Sciatic nerve (tissue), 2 donors: ENCODE data around the gene MRPL36. TPM values are rescaled to one million over a fixed set of nuclear protein-coding genes. Genes with fewer than 3 reads are reported as not detected.

Source experiments
- ATAC-seq: fragments of 200-7000 bp; cut with Tn5 transposase; one replicate; pipeline ENCODE4 v1.9.1; 2020; ENCODE audit warnings: mild to moderate bottlenecking, moderate library complexity
- DNase-seq: peaks from one replicate; pipeline ENCODE4 v3.0.0-alpha.2; 2020; ENCODE audit warnings: low spot score
- intact Hi-C: fragments of 100-400 bp; cut with DNase I; formaldehyde crosslinking; loops from one replicate; pipeline ENCODE4 v1.14.2; 2022
- total RNA-seq: library from RNA; stranded (reverse); fragmentation: NEBNext Ultra II Directional; extraction: Animal tissue kit (Norgen Biotek cat#: 25700); gene quantifications from one replicate; pipeline ENCODE4 v1.2.1, GENCODE V29; 2021
- donor health status: DM: no; HTN: no; CAD: no.
- donor health status: DM: no; HTN: no; CAD: no.

The MRPL36 gene
- total RNA-seq, 1 donor from 2014 or later, result 28.4 TPM

DNA sequence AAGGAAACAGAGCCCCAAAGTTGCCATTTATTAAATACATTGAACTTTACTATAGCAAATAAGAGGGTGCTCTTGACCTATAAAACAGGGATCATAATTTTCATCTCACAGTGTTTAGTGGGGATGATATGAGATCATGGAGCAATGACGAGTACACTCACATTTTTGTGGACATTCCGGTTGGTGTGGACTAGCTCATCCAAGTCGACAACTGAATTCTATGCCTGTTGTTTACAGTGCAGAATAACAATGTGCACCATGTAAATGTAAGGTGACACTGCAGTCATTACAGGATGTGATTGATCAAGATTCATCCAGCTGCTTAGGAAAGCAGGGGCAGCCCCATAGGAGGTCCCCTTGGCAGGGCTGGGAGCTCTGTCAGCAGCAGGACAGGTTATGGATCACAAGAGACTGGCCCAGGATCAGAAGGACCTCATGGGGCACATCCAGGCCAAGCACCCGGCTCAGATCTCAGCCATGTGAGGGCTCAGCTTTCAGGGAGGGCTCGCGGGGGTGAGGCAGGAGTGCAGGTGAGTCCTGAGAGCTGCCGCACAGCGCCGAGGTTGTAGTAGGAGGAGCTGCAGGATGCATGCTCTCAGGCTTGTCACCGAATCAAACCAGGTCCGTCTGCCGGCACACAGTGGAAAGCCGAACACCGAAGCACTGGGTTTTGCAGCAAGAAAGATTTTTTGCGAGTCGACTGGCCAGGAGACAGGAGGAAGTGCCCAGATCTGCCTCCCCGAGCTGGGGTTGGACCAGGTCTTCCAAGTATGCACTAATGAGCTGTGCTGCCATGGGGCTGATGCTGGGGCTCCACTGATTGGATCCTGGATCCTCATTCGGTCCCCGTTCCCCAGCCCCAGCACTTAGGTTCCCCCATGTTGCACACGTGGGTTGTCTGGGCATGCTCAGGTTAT lies 28.2 kb downstream of the MRPL36 start:
- intact Hi-C loops, result no loop called here
- DNase-seq (no peak), ATAC-seq (no peak)

DNA sequence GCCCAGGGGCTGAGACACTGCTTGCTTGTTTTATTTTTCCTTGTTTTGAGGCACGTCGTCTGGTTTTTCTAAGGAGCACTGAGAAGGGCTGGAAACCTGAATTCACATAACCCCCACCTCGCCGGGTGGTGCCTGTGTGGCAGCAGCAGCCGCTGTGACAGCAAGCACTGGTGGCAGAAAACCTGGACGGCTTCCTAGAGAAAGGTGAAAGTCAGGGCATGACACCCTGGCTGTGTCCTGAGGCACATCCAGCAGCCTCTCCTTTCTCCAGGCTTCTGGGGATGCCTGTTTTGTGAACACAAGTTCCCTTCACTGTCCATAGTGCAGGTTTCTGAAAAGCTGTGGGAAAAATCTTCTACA lies 29.2 kb downstream of the MRPL36 start:
- no peak for ATAC-seq
- intact Hi-C loops, result no loop called here
- DNase-seq, result no peak

DNA sequence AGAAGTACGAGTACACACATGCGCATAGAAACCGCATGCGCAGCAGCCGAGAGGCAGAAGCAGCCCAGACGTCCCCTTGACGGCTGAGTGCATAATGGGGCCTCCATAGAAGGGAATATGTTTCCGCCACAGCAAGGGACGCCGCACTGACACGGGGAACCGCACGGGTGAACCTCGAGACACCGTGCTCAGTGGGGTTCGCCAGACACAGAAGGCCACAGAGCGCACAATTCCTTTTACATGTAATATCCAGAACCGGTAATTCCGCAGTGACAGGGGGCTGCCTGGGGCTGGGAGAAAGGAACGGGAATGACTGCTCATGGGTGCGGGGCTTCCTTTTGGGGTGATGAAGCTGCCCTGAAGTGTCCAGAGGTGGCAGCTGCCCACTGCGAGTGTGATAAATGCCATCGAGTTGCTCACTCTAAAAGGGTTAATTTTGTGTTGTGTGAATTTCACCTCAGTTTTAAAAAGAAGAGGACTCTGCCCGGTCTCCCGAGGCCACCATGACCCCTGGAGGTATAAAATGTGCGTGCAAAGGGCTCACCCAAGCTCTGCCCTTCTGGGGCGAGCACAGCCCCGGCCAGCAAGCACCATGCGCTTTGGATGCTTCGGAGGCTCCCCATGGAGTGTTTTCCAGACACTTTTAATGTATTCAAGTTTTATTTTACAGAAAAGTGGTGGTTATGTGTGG lies 29.7 kb downstream of the MRPL36 start:
- no peak for DNase-seq

DNA sequence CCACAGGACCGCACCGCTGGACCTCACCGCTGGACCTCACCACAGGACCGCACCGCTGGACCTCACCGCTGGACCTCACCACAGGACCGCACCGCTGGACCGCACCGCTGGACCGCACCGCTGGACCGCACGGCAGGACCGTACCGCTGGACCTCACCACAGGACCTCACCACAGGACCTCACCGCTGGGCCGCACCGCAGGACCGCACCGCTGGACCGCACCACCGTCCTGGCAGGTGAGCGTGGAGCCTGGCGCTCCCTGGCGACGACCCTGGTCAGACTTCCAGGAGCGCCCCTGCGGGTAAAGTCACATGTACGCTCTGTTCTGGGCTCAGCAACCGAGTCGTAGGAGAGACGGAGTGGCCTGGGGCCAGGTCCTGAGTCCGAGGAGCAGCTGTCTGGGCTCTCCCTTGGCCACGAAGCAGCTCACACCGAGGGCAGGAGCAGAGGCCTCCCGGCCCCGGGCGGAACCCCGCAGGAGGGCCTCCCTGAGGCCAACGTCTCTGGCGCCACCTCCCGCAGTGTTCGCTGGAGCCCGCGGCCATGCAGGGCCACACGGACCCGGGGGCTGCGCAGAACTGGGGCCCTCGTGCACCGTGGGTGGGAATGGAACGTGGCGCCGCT lies 30.5 kb downstream of the MRPL36 start:
- intact Hi-C loops, result no loop called here
- no peak for ATAC-seq
- DNase-seq, result no peak

More for the DNA sequence above, 29.7 kb downstream of the MRPL36 start:
- ATAC-seq, result no peak
- intact Hi-C loops, result no loop called here

DNA sequence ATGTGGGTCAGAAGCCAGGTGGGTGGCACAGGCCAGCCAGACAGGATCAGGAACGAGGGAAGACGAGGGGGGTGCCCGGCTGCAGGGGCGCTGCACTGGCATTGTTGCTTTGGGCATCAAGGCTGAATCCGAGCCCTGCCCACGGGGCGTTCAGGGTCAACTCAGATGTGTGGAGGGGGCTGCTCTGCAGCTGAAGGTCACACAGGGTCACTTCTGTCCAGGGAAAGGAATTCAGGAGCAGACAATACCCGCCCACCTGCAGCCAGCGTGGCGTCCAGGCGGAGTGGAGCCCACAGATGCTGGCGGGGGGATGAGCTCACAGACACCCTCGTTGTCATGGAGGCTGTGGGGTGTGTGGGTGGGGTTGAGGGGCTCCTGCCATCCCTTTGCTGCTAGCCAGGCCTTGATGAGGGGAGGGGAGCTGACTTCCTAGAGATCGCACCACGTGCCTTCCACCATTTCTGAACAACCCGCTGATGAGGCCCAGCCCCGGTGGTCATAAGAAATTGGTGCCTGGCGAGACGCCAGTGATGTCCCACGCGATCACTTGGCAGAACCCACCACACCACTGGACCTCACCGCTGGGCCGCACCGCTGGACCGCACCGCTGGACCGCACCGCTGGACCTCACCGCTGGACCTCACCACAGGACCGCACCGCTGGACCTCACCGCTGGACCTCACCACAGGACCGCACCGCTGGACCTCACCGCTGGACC lies 31.2 kb downstream of the MRPL36 start:
- DNase-seq, result no peak
- intact Hi-C loops, result no loop called here
- no peak for ATAC-seq

DNA sequence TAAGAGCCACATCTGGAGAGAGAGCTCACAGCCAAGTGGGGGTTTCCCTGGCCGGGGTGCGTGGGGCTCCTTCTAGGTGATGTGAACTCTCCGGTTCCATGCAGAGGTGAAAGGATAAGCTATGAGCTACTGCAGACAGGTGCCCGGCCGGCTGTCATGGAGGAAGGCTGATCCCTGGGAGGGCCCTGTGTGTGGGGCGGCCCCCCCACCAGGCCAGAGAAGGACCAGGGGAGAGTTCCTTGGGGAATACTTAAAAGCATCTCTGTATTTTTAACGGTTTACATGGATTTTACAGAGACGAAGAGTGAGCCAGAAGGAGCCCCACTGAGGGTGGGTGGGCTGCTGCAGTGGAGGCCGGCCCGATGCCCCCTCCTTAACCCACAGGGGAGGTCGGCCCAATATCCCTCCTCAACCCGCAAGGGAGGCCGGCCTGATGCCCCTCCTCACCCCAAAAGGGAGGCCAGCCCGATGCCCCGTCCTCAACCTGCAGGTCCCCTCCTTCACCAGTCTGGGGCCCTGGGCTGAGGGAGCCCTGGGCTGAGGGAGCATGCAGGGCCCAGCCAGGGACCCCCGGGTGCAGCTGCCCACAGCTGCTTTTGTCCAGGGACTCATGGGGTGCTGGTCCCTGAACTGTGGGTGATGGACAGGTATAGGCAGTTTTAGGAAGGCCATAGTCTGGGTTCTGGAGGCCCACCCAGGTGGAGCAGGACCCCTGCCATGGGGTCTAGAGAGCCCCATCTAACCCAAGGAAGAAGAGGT lies 31.9 kb downstream of the MRPL36 start:
- intact Hi-C loops, result no loop called here
- DNase-seq (no peak), ATAC-seq (no peak)

DNA sequence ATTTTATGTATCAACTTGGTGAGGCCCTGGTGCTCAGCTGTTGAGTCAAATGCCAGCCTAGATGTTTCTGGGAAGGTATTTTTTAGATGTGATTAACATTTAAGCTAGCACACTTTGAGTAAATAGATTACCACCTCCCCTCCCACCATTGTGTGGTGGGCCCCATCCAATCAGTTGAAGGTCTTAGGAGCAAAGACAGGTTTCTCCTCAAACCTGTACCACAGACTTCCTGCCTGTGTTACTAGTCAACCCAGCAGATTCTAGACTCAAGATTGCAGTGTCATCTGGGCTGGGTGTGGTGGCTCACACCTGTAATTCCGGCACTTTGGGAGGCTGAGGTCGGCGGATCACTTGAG lies 33.8 kb downstream of the MRPL36 start:
- ATAC-seq (no peak), DNase-seq (peak; percentile 8)
- intact Hi-C loops, result no loop called here

DNA sequence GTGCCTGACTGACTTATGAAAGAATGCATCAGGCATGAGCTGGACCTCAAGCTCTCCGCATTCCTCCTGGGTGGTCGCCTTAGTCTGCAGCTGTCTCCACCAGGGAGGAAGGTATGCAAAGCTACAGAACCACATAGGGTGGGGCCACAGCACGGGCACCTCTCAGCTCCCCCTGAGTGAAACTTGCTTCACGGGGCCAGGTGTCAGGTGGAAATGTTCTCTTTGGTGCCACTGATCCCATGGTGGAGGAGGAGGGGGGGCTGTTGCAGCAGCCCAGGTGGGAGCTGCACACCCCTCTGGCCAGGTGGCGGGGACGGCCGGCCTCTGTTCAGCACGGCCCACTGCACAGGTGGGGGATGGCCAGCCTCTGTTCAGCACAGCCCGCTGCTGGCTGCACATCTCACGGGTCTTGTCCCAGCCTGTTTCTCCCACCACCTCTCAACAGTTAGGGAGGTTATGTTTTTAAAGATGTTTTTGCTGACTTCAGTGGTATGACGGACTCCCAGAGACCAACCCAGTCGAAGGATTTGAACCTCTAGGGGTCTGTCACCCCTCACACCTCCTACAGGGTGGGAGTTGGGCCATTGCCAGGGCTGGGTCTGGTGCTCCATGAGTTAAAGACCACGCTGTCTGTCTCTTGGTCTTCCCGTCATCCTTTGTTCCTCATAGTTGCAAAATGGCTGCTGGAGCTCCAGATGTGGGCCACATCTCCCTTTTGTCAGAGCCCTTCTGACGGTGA lies 34.3 kb downstream of the MRPL36 start:
- peak; percentile 34 for DNase-seq
- intact Hi-C loops, result no loop called here

DNA sequence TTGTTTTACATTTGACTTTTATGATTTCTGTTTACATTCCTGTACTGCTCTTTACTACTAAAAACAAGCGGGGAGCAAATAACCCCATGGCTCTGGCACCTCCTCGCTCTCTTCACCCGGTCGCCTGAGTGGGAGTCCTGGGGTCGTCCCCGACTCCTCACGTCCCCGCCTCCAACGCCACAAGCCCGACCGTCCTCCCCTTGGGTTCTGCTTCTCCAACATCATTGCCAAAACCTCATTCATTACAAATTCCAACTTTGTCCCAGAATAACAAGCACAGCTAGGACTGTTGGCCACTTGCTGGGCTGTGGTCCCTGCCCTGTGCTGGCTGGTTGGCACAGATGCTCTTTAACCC lies 35.1 kb downstream of the MRPL36 start:
- DNase-seq, result peak; percentile 31
- intact Hi-C loops, result no loop called here

More for the DNA sequence above, 34.3 kb downstream of the MRPL36 start:
- no peak for ATAC-seq

DNA sequence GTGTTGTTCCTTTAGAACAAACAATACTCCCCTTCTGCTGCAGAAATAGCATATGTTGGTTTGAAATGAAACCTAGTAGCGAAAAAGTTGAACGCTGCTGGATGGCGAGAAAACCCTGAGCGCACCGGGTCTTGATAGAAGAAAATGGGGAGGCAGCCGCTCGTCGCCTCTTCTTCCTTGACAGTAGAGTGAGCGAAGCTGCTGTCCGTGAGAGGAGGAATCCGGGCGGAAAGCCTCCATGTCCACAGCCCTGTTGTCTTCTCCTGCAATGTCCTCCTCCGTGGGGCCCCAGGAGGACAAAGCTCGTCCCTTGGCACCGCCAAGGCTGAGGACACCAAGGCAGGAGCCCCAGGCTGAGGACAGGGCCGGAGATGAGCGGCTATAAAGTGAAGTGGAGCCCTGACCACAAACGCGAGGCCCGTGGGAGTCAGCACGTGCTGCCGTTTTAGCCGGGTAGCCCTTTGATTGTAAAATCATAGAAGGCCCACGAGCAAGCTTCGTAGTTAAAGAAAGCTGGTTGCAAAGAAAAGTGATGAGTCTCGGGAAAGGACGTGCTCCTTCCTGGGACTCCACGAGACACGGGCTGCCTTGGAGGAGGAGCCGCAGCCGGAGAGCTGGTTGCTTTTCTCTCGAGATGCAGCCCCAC lies 35.6 kb downstream of the MRPL36 start:
- DNase-seq, result peak; percentile 46
- no peak for ATAC-seq
- intact Hi-C loops, result no loop called here

More for the DNA sequence above, 35.1 kb downstream of the MRPL36 start:
- no peak for ATAC-seq

DNA sequence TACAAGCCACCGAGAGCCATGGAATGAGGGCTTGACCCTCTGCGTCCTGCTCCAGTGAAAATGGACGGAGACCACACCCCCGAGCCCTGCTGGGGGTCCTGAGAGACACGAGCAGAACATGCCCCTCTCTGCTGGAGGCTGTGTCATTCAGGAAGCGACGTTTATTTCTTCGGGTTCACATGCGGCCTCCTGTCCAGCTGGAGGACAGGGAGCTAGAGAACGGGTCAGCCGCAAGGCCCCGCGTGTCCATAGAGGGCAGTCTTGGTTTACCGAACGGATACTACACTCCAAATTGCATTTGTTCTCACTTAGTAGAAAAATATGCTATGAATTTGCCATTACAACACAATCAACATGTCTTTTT lies 36.1 kb downstream of the MRPL36 start:
- intact Hi-C loops, result no loop called here
- DNase-seq, result peak; percentile 59
- peak; percentile 79 for ATAC-seq

DNA sequence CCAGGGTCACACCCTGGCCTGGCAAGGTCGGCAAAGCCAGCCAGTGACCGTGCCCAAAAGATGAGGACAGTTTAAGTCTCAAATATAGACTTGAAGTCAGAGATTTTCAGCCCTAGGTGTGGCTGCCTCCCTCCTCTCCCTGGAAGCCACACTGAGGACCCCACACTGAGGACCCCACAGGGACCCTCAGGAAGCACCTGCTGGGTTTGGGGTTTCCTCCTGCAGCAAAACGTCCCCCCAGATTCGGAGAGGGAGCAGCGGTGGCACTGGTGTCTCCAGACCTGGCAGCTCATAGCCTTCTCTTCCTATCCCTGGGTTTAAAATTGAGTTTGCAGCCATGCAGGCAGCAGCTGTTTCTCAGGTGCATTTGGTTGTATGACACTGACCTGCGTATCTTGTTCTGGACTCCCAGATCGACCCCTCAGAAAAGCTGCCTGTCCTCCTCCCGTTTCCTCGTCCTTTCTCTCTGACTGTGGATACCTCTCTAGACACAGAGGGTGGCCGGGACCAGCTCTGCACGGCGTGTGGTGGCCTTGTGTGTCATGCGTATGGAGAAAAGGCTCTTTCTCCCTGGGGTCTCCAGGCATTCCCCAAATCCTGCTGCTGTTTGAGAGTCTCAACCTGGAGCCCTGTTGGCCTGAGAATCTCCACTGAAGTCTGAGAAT lies 36.6 kb downstream of the MRPL36 start:
- peak; percentile 21 for DNase-seq
- intact Hi-C loops, result no loop called here
- ATAC-seq, result no peak

DNA sequence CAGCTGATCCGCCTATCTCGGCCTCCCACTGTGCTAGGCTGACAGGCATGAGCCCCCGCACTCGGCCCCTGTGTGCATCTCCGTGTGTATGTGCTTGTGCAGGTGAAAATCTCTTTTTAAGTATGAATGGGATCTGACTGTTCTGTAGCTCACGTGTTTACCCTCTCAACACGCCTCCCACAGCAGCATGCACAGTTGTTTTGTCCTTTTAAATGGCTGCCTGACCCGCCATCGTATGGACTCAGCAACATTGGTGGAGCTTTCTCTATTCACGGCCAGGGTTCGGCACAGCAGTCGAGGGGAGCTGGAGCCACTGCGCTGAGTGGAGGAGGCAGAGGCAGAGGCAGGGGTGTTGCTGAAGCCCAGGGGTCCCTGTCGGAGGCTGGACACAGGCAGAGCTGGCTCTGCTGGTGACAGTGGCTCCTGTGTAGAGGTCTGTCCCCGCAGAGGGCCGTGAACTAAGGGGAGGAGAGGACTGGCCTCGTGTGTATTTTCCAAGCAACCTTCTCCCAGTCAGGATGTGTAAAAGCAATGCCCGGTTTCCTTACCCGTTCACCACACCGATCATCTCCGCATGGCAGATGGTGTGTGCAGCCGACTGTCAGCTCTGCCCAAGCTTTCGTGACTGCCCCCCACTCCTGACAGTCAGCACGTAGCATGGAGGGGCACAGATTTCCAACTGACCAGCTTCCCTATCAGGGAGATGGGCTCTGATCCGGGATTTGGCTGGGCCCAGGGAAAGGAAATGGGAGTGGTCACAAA lies 37.3 kb downstream of the MRPL36 start:
- intact Hi-C loops, result no loop called here
- no peak for ATAC-seq
- peak; percentile 33 for DNase-seq

DNA sequence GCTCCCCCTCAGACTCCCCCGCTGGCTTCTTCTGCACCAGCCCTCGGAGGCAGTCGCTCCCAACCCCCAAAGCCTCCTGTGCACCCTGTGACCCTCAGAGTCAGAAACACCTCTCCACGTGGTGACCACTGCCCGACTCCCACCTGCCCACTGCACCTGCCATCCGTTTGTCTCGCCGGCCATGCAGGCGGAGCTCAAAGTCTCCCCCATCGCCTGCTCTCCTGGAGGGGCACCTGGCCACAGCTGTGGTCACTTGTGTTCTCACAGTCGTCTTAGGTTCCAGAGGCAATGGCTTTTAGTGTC lies 38.2 kb downstream of the MRPL36 start:
- DNase-seq, result peak; percentile 13
- intact Hi-C loops, result no loop called here
- ATAC-seq, result no peak

DNA sequence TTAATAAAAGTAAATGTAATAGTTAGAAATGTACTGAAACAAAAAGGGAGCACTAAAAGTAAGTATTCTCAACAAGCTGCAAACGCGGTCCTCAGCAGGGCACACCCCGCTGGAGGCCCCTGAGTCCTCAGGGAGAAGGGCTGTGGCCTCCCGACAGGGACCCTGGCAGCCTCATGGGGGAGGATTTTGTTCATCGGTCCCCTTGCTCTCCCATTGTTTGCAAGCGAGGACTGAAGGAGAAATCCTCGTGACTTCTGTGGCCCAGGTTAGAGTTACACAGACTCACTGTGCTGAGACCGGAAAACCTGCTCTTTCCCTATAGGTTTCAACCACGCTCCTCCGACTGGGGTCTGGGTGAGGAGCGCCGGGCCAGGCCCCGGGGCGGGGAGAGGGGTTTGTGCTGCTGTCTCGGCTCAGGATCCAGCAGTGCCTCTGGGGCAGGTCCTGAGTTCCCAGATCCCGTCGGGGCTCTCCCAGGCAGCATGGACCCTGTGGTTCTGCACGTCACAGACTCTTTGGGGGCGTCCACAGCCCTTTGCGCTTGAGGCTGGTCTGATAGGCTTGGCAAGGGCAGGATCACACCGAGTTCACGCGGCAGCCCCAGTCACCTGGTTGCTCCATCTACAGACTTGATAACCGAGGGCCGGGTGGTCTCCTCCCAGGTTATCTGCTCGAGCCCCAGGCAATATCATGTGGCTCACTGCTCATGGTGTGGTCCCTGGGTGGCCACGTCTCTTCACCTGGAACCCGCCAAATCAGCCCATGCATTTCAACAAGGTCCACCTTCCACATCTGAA lies 38.8 kb downstream of the MRPL36 start:
- ATAC-seq (no peak), DNase-seq (peak; percentile 43)
- intact Hi-C loops, result no loop called here

DNA sequence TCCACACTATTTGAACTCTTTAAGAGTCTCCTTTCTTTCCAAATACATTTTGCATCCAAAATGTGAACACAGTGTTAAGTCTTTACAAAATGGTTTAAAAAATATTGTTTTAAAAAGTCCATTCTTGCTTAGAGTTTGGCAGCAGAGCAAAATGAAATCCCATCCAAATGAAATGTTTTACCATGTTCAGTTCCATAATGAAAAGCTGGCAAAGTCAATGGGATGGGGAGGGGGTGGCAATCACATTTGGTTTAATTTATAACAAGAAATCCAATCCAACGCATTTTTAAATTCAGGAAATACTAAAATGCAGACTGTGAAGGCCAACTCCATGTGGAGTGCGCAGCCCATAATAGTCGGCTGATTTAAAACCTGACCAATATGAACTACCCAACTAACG lies 39.4 kb downstream of the MRPL36 start:
- DNase-seq, result no peak
- intact Hi-C loops, result no loop called here
- no peak for ATAC-seq
